Activated naive CD4-positive, alpha-beta T cell treated with anti-CD3 and anti-CD28 coated beads, Interleukin-2, amount 50 U/mL, for 16 hours (primary cell): Measurements from ENCODE around the gene ECSIT.
"Not testable (repeated sequence)": the region's sequence is repeated elsewhere in the genome, so short reads cannot be mapped to it uniquely, and the experiment has no call there.

ENCODE experiments used
- DNase-seq: peaks from one replicate; pipeline ENCODE4 v3.0.0-alpha.2; 2020

Gene ECSIT

DNA sequence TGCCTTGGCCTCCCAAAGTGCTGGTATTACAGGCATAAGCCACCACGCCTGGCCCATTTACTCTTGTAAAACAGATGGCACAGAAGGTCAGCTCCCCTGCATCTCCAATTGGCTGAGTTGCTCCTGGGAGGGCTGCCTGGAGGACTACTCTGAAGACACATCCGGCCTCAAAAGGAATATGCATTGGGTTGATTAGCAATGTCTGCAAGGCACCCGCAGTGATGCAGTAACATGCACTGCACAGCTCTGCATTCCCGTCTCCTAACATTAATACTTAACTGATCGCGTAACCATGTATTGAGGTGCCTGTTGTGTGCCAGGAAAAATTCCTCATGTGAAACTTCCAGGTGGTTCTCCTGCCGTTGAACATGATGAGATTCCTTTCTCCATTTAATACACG is 53.1 kb downstream of the ECSIT start:
- no peak for DNase-seq

DNA sequence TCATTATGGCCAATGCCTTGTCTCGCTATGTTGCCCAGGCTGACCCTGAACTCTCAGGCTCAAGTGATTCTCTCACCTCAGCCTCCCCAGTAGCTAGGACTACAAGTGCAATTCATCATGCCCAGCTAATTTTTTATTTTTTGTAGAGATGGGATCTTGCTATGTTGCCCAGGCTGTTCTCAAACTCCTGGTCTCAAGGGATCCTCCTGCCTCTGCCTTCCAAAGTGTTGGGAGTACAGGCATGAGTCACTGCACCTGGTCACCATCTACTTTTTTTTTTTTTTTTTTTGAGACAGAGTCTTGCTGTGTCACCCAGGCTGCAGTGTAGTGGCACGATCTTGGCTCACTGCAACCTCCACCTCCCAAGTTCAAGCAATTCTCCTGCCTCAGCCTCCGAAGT is 53.6 kb downstream of the ECSIT start:
- not testable (repeated sequence) for DNase-seq

DNA sequence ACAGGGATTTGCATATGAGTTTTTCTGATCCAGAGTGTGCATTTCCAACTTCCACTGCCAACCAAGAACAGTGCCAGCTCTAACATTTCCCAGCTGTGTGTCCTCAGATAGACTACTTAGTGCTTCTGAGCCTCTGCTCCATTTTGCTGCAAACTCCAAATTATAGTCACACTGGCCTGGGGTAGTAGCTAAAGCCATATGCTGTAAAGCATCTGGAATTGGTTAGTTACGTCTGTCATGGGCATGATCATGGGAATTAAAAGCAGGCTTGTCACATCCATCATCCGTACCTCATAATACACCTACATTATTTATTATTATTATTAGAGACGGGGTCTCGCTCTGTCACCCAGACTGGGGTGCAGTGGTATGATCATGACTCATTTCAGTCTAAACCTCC is 55.2 kb downstream of the ECSIT start:
- DNase-seq, result no peak

DNA sequence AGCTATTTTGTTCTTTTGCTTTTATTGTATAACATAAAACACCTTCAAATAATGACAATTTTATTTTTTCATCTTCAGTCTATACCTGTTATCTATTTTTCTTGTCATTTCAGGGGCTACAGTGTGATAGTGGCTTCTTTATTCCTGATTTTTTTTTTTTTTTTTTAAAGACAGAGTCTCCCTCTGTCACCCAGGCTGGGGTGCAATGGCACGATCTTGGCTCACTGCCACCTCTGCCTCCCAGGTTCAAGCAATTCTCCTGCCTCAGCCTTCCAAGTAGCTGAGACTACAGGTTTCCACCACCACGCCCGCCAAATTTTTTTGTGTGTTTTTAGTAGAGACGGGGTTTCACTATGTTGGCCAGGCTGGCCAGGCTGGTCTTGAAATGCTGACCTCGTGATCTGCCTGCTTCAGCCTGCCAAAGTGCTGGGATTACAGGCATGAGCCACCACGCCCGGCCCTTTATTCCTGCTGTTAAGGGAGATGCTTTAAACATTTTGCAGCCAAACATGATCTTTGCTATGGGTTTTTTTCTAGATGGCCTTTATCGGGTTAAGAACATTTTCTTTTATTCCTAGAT is 60.6 kb downstream of the ECSIT start:
- DNase-seq, result not testable (repeated sequence)

DNA sequence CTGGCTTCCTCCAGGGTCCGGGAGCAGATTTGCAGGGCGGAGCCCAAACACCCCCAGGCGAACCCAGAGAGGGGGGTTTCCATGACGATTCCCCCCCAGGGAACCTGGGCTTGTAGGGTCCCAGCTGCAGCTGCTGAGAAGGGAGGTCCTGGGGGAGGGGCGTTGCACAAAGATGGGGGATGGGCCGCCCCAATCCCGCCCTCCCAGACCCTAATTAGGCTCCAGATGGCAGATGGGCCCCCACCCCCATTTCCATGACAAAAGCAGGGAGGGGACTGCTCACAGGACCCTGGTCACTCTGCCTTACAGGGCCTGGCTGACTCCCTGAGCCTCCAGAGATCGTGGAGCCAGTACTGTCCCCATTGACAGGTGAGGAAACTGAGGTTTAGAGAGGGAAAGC is 63.3 kb downstream of the ECSIT start:
- DNase-seq, result no peak

DNA sequence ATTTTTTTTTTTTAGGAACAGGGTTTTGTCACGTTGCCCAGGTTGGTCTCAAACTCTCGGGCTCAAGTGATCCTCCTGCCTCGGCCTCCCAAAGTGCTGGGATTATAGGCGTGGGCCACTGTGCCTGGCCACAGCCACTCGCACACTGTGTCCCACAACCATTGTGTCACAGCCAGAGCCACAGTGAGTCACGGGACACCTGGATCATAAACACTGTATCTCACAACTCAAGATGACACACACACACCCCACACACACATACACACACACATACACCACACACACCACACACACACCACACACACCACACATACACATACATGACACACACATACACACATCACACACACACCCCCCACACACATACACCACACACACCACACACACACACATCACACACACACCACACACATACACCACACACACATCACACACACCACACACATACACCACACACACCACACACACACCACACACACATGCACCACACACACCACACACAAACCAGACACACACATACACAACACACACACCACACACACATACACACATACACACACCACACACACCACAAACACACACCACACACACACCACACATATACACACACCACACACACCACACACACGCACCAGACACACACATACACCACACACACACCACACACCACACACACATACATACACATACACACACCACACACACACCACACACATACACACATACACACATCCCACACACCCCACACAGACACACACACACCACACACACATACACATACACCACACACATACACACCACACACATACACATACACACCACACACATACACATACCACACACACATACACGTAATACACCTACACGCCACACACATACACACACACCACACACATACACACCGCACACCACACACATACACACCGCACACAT is 64.3 kb downstream of the ECSIT start:
- no peak for DNase-seq

DNA sequence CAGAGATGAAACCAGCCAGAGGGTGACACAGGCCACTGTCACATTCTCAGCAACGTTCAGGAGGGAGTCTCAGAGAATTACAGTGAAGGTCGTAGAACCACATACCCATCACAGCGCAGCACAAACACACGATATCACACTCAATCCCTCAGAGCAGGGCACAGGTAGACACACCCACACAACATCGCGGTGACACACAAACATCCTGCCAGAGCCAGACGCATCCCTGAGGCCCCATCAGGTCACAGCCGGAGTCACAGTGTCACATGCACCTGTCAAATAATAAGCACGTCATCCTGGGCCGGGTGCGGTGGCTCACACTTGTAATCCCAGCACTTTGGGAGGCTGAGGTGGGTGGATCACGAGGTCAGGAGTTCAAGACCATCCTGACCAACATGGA is 65.5 kb downstream of the ECSIT start:
- no peak for DNase-seq

DNA sequence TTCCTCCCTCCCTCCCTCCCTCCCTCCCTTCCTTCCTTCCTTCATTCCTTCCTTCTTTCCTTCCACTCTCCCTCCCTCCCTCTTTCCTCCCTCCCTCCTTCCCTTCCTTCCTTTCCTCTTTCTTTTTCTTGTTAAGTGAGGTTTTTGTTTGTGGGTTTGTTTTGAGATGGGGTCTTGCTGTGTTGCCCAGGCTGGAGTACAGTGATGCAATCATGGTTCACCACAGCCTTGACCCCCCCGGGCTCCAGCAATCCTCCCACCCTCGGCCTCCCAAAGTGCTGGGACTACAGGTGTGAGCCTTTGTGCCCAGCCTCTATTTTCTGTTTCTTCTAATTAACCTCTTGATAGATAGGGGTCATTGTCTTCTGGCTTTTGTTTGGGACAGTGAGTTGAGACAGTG is 67.5 kb downstream of the ECSIT start:
- DNase-seq, result no peak

DNA sequence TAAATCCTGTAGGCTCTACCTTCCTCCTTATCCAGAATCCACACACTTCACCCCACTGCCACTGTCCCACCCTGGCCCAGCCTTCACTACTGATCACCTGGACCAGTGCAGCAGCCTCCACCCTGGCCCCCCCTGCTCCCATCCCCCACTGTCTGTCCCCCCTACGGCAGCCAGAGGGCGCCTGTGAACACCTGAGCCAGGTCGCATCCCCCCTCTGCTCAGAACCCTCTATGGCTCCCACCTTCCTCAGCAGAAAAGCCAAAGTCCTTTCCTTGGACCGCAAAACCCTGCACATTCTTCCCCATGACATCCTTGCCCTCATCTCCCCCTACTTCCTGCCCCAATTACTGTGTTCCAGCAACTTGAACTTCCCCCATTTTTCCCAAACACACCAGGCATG is 68.7 kb downstream of the ECSIT start:
- no peak for DNase-seq

DNA sequence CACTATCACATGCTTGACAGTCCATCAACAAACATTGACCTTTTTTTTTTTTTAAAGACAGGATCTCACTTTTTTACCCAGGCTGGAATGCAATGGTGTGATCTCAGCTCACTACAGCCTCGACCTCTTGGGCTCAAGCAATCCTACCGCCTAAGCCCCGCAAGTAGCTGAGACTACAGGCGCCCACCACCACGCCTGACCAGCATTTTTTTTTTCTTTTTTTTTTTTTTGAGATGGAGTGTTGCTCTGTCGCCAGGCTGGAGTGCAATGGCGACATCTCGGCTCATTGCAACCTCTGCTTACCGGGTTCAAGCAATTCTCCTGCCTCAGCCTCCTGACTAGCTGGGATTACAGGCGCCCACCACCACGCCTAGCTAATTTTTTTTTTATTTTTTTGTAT is 70.0 kb downstream of the ECSIT start:
- DNase-seq, result not testable (repeated sequence)

DNA sequence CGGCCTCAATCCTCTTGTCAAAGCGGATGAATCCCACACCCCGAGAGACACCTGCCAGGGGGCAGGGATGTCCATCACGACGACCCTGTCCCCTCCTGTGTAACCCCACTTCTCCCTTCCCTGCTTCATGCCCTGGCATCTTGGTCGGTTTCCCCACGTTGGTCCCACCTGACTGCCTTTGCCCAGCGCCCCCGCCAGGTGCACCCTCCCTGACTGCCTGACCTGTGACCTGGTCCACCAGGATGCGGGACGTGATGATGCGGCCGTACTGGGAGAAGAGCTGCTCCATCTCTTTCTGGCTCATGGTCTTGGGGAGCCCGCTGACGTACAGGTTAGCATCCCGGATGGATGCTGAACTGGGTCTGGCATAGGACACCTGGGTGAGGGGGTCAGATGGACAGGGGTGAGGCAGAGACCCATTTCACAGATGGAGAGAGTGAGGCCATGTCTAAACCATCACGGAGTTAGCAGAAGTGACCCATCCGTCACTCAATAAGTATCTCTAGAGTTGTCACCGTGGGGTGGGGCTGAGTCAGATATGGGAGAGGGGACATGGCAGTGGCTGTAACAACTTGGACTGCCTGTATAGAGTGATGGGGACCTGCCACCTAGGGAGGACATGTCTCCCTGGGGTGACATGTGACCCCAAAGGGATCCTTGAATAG is 70.6 kb downstream of the ECSIT start:
- no peak for DNase-seq

DNA sequence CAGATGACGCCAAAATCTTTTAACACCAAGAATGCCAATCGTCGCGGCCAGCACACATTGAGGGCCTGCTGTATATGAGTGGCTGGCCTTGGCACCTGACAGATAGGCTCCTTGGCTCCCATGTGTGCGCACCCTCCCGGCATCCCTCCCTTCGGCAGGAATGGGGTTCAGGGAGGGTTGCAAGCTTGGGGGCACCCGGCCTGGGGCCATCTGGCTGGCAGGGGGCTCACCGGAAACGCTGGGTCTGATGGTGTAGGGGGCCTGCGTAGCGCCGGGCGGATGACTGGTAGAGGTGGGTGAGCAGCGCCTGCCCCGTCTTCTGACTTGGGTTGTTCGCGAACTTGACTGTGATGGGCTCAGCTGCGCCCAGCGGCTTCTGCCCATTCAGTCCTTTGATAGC is 71.1 kb downstream of the ECSIT start:
- DNase-seq, result no peak

DNA sequence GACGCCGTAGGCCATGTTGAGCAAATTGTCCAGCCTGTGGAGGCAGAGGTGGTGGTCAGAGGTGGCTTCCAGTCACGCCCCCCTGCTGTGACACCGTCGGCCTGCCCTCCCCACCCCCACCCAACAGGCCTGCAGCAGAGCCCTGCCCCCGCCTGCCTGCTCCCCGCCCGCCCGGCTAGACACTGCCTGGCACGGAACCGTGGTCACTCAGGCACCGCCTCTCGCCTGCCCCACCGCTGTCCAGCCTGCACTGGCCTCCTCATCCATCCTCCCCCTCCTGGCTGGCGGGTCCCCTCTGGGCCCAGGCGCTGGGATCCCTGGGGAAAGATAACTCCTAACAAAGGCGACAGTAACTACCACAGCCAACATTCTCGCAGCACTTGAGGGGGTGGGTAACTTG is 71.8 kb downstream of the ECSIT start:
- DNase-seq, result no peak

DNA sequence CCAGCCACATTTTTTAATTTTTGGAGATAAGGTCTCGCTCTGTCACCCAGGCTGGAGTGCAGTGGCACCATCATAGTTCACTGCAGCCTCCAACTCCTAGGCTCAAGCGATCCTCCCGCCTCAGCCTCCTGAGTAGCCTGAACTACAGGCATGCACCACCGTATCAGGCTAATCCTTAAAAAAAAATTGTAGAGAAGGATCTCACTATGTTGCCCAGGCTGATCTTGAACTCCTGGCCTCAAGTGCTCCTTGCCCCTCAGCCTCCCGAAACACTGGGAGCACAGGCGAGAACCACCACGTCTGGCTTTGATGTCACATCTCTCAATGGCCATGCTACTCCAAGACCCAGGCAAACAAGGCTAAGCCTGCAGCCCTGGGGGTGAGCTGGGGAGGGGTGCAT is 72.3 kb downstream of the ECSIT start:
- DNase-seq, result no peak
